Endodermal cell (in vitro differentiated cells): ENCODE results near the gene DNAH8. TPM values are rescaled to one million over a fixed set of nuclear protein-coding genes. Genes with fewer than 3 reads are reported as not detected.

ENCODE experiments used
- DNase-seq: peaks from one replicate; pipeline ENCODE4 v3.0.0-alpha.2; 2017
- H3K27ac ChIP-seq: 2 replicates; pipeline ENCODE4 v1.5.1; 2013; ENCODE audit warnings: mild to moderate bottlenecking, low read depth, low read length, moderate library complexity
- H3K27me3 ChIP-seq: 2 replicates; pipeline ENCODE4 v1.6.1; 2013; ENCODE audit warnings: mild to moderate bottlenecking, low read length, moderate library complexity; ENCODE audit not compliant: insufficient read depth, control insufficient read depth, poor library complexity, severe bottlenecking
- H3K36me3 ChIP-seq: 2 replicates; pipeline ENCODE4 v1.7.0; 2013; ENCODE audit warnings: mild to moderate bottlenecking, low read length, moderate library complexity; ENCODE audit not compliant: control insufficient read depth, insufficient read depth
- H3K4me1 ChIP-seq: one replicate; pipeline ENCODE4 v1.7.0; 2013; ENCODE audit warnings: low read length; ENCODE audit not compliant: control insufficient read depth, insufficient read depth
- H3K4me3 ChIP-seq: 2 replicates; pipeline ENCODE4 v1.5.1; 2013; ENCODE audit warnings: mild to moderate bottlenecking, low read length, moderate library complexity
- H3K9ac ChIP-seq: 2 replicates; pipeline ENCODE4 v1.6.1; 2013; ENCODE audit warnings: mild to moderate bottlenecking, low read length, moderate library complexity; ENCODE audit not compliant: poor library complexity, severe bottlenecking; ENCODE audit errors: extremely low read depth
- H3K9me3 ChIP-seq: 2 replicates; pipeline ENCODE4 v1.6.1; 2013; ENCODE audit warnings: mild to moderate bottlenecking, low read length, moderate library complexity; ENCODE audit not compliant: control insufficient read depth
- H3K27ac Mint-ChIP-seq: 2 replicates; pipeline ENCODE4 v1.8.0; 2020; ENCODE audit warnings: mixed read lengths
- H3K27me3 Mint-ChIP-seq: 2 replicates; pipeline ENCODE4 v1.8.0; 2021; ENCODE audit warnings: mild to moderate bottlenecking, mixed read lengths; ENCODE audit not compliant: insufficient read depth
- H3K36me3 Mint-ChIP-seq: 2 replicates; pipeline ENCODE4 v1.8.0; 2020; ENCODE audit warnings: low read depth, mixed read lengths
- H3K4me1 Mint-ChIP-seq: 2 replicates; pipeline ENCODE4 v1.8.0; 2020; ENCODE audit warnings: mixed read lengths
- H3K4me3 Mint-ChIP-seq: 2 replicates; pipeline ENCODE4 v1.8.0; 2020; ENCODE audit warnings: mild to moderate bottlenecking, moderate library complexity, mixed read lengths
- H3K9me3 Mint-ChIP-seq: 2 replicates; pipeline ENCODE4 v1.8.0; 2020; ENCODE audit warnings: mild to moderate bottlenecking, mixed read lengths
- CTCF ChIP-seq: fragments of 200-600 bp; sonication (generic); conservative IDR thresholded peaks from 2 replicates; pipeline ENCODE4 v1.5.0; 2021; ENCODE audit warnings: antibody characterized with exemption, mild to moderate bottlenecking
- WGBS, 2 experiments: methylation state at CpG; one replicate each; pipeline versions ENCODE4 v1.1.5 to v1.1.7; 2013; ENCODE audit warnings: missing lambda C conversion rate in 2 of 2, mixed read lengths in 1 of 2; ENCODE audit not compliant: insufficient coverage in 1 of 2, insufficient read length in 1 of 2; 5-methylcytosine and 5-hydroxymethylcytosine counted together
- total RNA-seq, 2 donors: library from RNA; stranded (reverse); fragmentation: NEBNext Ultra II Directional in 1 of 2; extraction: Animal tissue kit (Norgen Biotek cat#: 25700) in 1 of 2; gene quantifications; 2 replicates in 1 of 2; 3 replicates in 1 of 2; pipeline ENCODE4 v1.2.1, GENCODE V29; 2021

The DNAH8 gene
- total RNA-seq, 2 donors from 2014 or later = not detected

GRCh38 chr6:39050453-39051112 lies 335.5 kb downstream of the DNAH8 start:
- 87 to 90% methylated on average over 3 to 5 of the region's 5 CpGs for WGBS, 2 experiments
- H3K27me3 ChIP-seq = peaks cover 62% of the 10 kb centered on the region

GRCh38 chr6:39051399-39052122 lies 336.4 kb downstream of the DNAH8 start:
- DNase-seq = no peak
- no peaks in the 10 kb centered on the region for H3K36me3 ChIP-seq
- H3K4me1 ChIP-seq = peaks cover 4% of the 10 kb centered on the region
- no peaks in the 10 kb centered on the region for H3K36me3 Mint-ChIP-seq
- H3K9me3 Mint-ChIP-seq = no peaks in the 10 kb centered on the region
- no peak overlapping the region for H3K27ac ChIP-seq
- TF ChIP-seq CTCF = no peak
- peaks cover 62% of the 10 kb centered on the region for H3K27me3 ChIP-seq
- H3K27me3 Mint-ChIP-seq = peaks cover 80% of the 10 kb centered on the region
- no peak overlapping the region for H3K4me3 ChIP-seq
- H3K9ac ChIP-seq = no peak overlapping the region
- WGBS, 2 experiments = 84 to 94% methylated on average over 2 to 4 of the region's 4 CpGs
- H3K4me3 Mint-ChIP-seq = no peak overlapping the region
- peaks cover 10% of the 10 kb centered on the region for H3K4me1 Mint-ChIP-seq
- no peaks in the 10 kb centered on the region for H3K9me3 ChIP-seq
- no peak overlapping the region for H3K27ac Mint-ChIP-seq

More at GRCh38 chr6:39050453-39051112, 335.5 kb downstream of the DNAH8 start:
- H3K36me3 Mint-ChIP-seq = no peaks in the 10 kb centered on the region
- H3K9ac ChIP-seq = no peak overlapping the region
- H3K27ac Mint-ChIP-seq = no peak overlapping the region
- no peaks in the 10 kb centered on the region for H3K9me3 ChIP-seq
- no peaks in the 10 kb centered on the region for H3K36me3 ChIP-seq
- no peak overlapping the region for H3K27ac ChIP-seq
- H3K27me3 Mint-ChIP-seq = peaks cover 84% of the 10 kb centered on the region
- DNase-seq = no peak
- H3K9me3 Mint-ChIP-seq = no peaks in the 10 kb centered on the region
- H3K4me1 Mint-ChIP-seq = peaks cover 10% of the 10 kb centered on the region
- TF ChIP-seq CTCF = no peak
- no peak overlapping the region for H3K4me3 Mint-ChIP-seq
- H3K4me3 ChIP-seq = no peak overlapping the region
- H3K4me1 ChIP-seq = peaks cover 4% of the 10 kb centered on the region

GRCh38 chr6:39053016-39053624 lies 338.0 kb downstream of the DNAH8 start:
- no peak overlapping the region for H3K27ac Mint-ChIP-seq
- H3K36me3 ChIP-seq = no peaks in the 10 kb centered on the region
- H3K4me3 Mint-ChIP-seq = no peak overlapping the region

More at GRCh38 chr6:39053016-39053624, 338.0 kb downstream of the DNAH8 start:
- no peaks in the 10 kb centered on the region for H3K9me3 ChIP-seq
- DNase-seq = no peak
- peaks cover 47% of the 10 kb centered on the region for H3K27me3 ChIP-seq
- TF ChIP-seq CTCF = no peak
- H3K4me1 Mint-ChIP-seq = peaks cover 10% of the 10 kb centered on the region
- H3K36me3 Mint-ChIP-seq = no peaks in the 10 kb centered on the region
- peaks cover 66% of the 10 kb centered on the region for H3K27me3 Mint-ChIP-seq
- no peaks in the 10 kb centered on the region for H3K4me1 ChIP-seq
- 92% methylated on average over 4 of the region's 4 CpGs; no CpG with 5 or more reads in 1 of the 2 experiments for WGBS, 2 experiments
- H3K4me3 ChIP-seq = no peak overlapping the region
- H3K27ac ChIP-seq = no peak overlapping the region
- no peaks in the 10 kb centered on the region for H3K9me3 Mint-ChIP-seq
- H3K9ac ChIP-seq = no peak overlapping the region
